Loucy (cell line): ENCODE results near the gene ZNRF3.
"Not testable (repeated sequence)": the region's sequence is repeated elsewhere in the genome, so short reads cannot be mapped to it uniquely, and the experiment has no call there.

Experiments used
- H2AFZ ChIP-seq: fragments of 200-600 bp; sonication (generic); 2 replicates; pipeline ENCODE4 v1.6.0; 2016; ENCODE audit warnings: antibody characterized with exemption, mild to moderate bottlenecking, low read length, moderate library complexity
- H3F3A ChIP-seq: fragments of 200-600 bp; 2 replicates; pipeline ENCODE4 v1.6.0; 2016; ENCODE audit warnings: antibody characterized with exemption, low read depth, mild to moderate bottlenecking
- H3K27me3 ChIP-seq: fragments of 200-600 bp; sonication (generic); 2 replicates; pipeline ENCODE4 v1.6.1; 2014; ENCODE audit warnings: low read length, mild to moderate bottlenecking; ENCODE audit not compliant: insufficient read depth, poor library complexity, severe bottlenecking
- H3K36me3 ChIP-seq: fragments of 200-600 bp; sonication (generic); 2 replicates; pipeline ENCODE4 v1.6.1; 2016; ENCODE audit warnings: low read length; ENCODE audit not compliant: insufficient read depth
- H3K4me1 ChIP-seq: fragments of 200-600 bp; sonication (generic); 2 replicates; pipeline ENCODE4 v1.5.1; 2014; ENCODE audit warnings: low read length, mild to moderate bottlenecking; ENCODE audit not compliant: insufficient read depth, poor library complexity, severe bottlenecking
- H3K4me2 ChIP-seq: fragments of 200-600 bp; sonication (generic); 2 replicates; pipeline ENCODE4 v1.6.0; 2014; ENCODE audit warnings: antibody characterized with exemption, low read length, low read depth, mild to moderate bottlenecking; ENCODE audit not compliant: poor library complexity, severe bottlenecking
- H3K4me3 ChIP-seq: fragments of 200-600 bp; sonication (generic); 2 replicates; pipeline ENCODE4 v1.5.1; 2014; ENCODE audit warnings: low read length, mild to moderate bottlenecking, mixed read lengths; ENCODE audit not compliant: poor library complexity, severe bottlenecking
- H3K79me2 ChIP-seq: fragments of 200-600 bp; sonication (generic); 2 replicates; pipeline ENCODE4 v1.6.1; 2014; ENCODE audit warnings: low read length; ENCODE audit not compliant: insufficient read depth
- H3K9ac ChIP-seq: fragments of 200-600 bp; sonication (generic); 2 replicates; pipeline ENCODE4 v1.6.0; 2014; ENCODE audit warnings: mild to moderate bottlenecking, low read depth, low read length, moderate library complexity; ENCODE audit not compliant: poor library complexity, severe bottlenecking
- H3K9me2 ChIP-seq: fragments of 200-600 bp; sonication (generic); replicated peaks from 2 replicates; pipeline ENCODE4 v1.6.1; 2016; ENCODE audit warnings: low read depth, low read length, mixed read lengths
- H3K9me3 ChIP-seq: fragments of 200-600 bp; sonication (generic); 2 replicates; pipeline ENCODE4 v1.6.1; 2014; ENCODE audit warnings: mild to moderate bottlenecking, antibody characterized with exemption, low read length, low read depth; ENCODE audit not compliant: insufficient read depth
- H4K20me1 ChIP-seq: fragments of 200-600 bp; sonication (generic); 2 replicates; pipeline ENCODE4 v1.6.0; 2014; ENCODE audit warnings: antibody characterized with exemption, low read length, mild to moderate bottlenecking; ENCODE audit not compliant: insufficient read depth, poor library complexity, severe bottlenecking
- EZH2phosphoT487 ChIP-seq: fragments of 200-600 bp; IDR thresholded peaks from 2 replicates; pipeline ENCODE4 v1.6.1; 2018; ENCODE audit warnings: antibody characterized with exemption, mild to moderate bottlenecking, moderate library complexity, borderline replicate concordance
- TF ChIP-seq, protein P1 (sequence below): fragments of 200-600 bp; sonication (generic); conservative IDR thresholded peaks from 2 replicates; pipeline ENCODE4 v1.5.1; 2014; ENCODE audit warnings: mild to moderate bottlenecking, antibody characterized with exemption, low read length

Gene ZNRF3

DNA sequence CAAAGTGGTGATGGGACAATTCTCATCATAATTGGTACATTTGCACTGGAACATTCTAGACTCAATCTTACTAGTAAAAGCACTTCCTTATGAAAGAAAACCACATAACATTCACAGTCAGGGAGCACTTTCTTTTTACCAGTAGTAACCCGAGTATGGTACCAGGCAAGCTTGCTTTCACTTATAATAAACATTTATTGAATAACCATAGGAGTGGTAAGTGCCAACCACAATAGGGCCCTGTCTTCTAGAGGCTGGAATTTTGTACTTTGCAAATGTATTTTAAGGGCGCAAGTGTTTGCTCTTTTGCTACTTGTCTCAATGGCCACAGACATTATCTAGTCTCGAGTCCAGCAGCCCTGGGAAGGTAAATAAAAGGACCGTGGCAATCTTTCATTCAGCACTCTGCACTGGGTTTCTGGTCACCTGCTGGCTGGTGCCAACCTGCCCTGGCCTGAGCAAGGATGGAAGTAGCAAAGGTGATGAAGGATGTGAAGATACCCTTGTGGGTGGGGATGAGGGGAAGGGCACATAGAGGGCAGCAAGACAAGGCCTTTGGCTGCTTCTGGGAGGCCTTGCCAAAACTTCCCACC lies 154.1 kb downstream of the ZNRF3 start:
- peaks cover 24% of the 10 kb centered on the region for H3K4me1 ChIP-seq
- no peaks in the 10 kb centered on the region for H3K36me3 ChIP-seq
- no peaks in the 10 kb centered on the region for H3K27me3 ChIP-seq
- H2AFZ ChIP-seq, result no peak overlapping the region
- no peak for TF ChIP-seq EZH2phosphoT487
- TF ChIP-seq, protein P1, sequence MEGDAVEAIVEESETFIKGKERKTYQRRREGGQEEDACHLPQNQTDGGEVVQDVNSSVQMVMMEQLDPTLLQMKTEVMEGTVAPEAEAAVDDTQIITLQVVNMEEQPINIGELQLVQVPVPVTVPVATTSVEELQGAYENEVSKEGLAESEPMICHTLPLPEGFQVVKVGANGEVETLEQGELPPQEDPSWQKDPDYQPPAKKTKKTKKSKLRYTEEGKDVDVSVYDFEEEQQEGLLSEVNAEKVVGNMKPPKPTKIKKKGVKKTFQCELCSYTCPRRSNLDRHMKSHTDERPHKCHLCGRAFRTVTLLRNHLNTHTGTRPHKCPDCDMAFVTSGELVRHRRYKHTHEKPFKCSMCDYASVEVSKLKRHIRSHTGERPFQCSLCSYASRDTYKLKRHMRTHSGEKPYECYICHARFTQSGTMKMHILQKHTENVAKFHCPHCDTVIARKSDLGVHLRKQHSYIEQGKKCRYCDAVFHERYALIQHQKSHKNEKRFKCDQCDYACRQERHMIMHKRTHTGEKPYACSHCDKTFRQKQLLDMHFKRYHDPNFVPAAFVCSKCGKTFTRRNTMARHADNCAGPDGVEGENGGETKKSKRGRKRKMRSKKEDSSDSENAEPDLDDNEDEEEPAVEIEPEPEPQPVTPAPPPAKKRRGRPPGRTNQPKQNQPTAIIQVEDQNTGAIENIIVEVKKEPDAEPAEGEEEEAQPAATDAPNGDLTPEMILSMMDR, result no peak
- no peaks in the 10 kb centered on the region for H3F3A ChIP-seq
- H3K4me3 ChIP-seq, result no peak overlapping the region
- no peaks in the 10 kb centered on the region for H4K20me1 ChIP-seq
- H3K4me2 ChIP-seq, result no peak overlapping the region
- H3K9ac ChIP-seq, result no peak overlapping the region
- no peaks in the 10 kb centered on the region for H3K9me2 ChIP-seq
- H3K9me3 ChIP-seq, result no peaks in the 10 kb centered on the region
- peaks cover 3% of the 10 kb centered on the region; the same call in 1 of the 2 replicates for H3K79me2 ChIP-seq

GRCh38 chr22:29039148-29039547 lies 155.8 kb downstream of the ZNRF3 start:
- Histone ChIP-seq H3K4me2 (no peak overlapping the region), H3K4me3 (no peak overlapping the region), H4K20me1 (no peaks in the 10 kb centered on the region), H3K36me3 (peaks cover 7% of the 10 kb centered on the region; the same call in 1 of the 2 replicates), H3K9ac (no peak overlapping the region), H3K79me2 (peaks cover 3% of the 10 kb centered on the region; the same call in 1 of the 2 replicates), H3K27me3 (no peaks in the 10 kb centered on the region), H3K9me2 (no peaks in the 10 kb centered on the region), H3F3A (no peaks in the 10 kb centered on the region), H3K9me3 (no peaks in the 10 kb centered on the region), H2AFZ (no peak overlapping the region), H3K4me1 (peaks cover 22% of the 10 kb centered on the region)
- TF ChIP-seq, protein P1, result no peak
- no peak for TF ChIP-seq EZH2phosphoT487

GRCh38 chr22:29039684-29040083 lies 156.3 kb downstream of the ZNRF3 start:
- H3K79me2 ChIP-seq, H3K9ac ChIP-seq, H3K4me2 ChIP-seq, H4K20me1 ChIP-seq, H2AFZ ChIP-seq, H3F3A ChIP-seq, H3K4me3 ChIP-seq, H3K27me3 ChIP-seq, H3K9me3 ChIP-seq, H3K9me2 ChIP-seq: not testable (repeated sequence)
- Histone ChIP-seq H3K4me1 (peaks cover 22% of the 10 kb centered on the region), H3K36me3 (peaks cover 12% of the 10 kb centered on the region; the same call in 1 of the 2 replicates)
